DMS 273 (cell line): ENCODE data around the gene CDKN2C.
A peak's percentile ranks its signal among the peaks of the same experiment; 100 is the strongest.

Experiments
- DNase-seq: peaks from one replicate; lab custom pipeline; 2025; ENCODE audit not compliant: unreplicated experiment; lab: John Stamatoyannopoulos, UW

The CDKN2C gene

GRCh38 chr1:50964863-50965262 lies 5.2 kb upstream of the CDKN2C start:
- no peak for DNase-seq

DNA sequence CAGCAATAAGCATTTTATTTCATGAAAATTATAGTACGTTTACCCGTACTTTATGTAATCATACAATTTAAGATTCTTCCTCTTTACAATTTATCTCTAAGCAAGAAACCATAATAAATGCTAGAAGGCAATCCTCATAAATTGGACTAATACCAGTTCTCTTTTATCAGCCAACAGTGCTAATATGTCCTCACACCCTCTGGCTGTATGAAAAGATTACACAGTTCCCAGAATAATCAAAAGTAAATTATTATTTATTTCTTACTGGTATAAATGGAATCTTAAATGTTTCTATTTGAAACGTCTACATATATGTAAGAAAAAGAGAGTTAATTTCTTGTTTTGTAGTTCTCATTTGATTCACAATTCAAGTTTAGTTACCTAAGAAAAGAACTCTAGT lies 3.1 kb upstream of the CDKN2C start:
- DNase-seq = peak; percentile 44

DNA sequence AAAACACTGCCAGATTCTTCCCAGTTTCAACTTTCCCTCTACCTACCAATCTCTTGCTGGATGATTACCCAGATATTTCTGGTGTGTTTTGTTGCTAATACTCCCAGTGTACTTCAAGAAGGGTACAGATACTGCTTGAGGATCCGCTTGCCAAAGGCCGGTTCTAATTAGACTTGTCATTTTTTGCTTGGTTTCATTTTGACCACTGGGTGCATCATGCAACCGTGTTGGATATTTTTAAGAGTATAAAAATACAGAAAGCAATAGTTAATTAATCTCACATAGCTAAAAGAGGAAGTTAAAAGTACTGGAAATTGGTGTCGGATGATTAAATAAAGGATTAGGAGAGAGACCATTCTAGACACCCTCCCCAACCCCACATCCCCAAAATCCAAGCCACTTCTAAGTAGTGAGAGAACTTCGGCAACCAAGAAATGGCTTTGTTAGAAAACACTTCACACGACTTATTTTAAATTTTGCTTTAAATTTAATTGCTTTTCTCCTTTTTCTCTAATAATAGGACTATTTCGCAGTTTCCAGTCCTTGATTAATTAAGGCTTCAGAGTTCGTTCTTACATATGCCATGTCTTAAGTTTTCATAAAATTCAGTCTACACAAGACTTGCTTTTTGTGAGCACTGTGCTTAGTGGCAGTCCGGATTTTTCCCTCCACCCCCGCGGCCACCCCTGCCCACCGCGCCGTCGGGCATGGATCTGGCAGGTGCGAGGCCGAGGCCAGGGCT lies 2.5 kb upstream of the CDKN2C start:
- DNase-seq = peak; percentile 66

DNA sequence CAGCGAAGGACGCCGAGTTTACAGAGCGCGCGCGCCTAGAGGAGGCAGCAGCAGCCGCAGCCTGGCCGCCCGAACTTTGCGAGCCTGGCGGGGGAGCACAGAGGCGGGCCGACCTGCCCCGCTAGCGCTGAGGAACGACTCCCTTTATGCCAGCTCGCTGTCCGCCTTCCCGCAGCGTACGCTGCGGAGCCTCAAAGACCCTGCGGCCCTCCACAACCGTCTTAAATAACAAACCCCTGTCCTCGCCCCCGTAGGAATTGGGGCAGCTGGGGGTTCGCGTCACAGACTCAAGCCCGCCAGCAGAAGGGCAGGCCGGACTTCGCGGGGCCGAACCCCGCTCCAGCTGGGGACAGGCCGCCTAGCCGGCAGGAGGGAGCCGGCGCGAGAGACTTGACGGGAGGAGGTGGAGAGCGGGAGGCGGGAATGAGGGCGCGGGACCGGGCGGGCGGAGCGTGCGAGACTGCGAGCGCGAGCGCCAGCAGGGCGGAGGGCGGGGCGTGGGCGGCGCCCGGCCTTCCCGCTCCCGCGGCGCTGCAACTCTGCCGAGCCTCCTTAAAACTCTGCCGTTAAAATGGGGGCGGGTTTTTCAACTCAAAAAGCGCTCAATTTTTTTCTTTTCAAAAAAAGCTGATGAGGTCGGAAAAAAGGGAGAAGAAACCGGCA lies 1.8 kb upstream of the CDKN2C start:
- DNase-seq = peak; percentile 98

- peak; percentile 83 for DNase-seq
Measured at GRCh38 chr1:50968821-50969610, 1.0 kb upstream of the CDKN2C start.

- peak; percentile 77 for DNase-seq
Measured at GRCh38 chr1:50970509-50970887, 453 bp downstream of the CDKN2C start.

DNA sequence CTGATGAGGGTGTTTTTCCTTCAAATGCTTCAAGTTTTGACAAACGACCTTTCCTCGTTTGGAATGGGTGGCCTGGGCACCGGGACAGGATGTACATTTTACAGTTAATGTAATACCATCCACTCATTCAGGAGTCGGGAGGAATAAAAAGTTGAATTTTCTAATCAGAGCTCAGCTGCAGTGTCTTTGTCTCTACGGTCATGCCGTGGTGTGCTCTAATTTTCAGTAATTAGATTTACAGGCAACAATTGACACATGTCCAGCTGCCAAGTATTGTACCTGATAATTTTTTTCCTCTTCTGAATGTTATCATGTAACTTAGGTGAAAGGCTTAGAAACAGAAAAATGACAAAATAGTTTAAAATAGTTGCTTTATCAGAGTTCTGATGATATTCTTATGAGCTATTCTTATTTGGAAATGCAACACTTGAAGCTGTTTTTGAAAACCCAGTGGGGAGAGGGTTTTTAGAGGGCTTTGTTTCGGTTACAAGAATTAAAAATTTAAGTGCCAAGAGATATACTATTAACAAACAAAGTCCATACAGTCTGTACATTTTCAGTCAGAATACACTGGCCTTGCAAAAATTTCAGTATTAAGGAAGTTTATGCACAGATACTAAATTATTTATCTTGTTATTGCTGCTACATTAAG lies 1.0 kb downstream of the CDKN2C start:
- peak; percentile 73 for DNase-seq

- peak; percentile 54 for DNase-seq
Measured at GRCh38 chr1:50971748-50972305, 1.8 kb downstream of the CDKN2C start.

DNA sequence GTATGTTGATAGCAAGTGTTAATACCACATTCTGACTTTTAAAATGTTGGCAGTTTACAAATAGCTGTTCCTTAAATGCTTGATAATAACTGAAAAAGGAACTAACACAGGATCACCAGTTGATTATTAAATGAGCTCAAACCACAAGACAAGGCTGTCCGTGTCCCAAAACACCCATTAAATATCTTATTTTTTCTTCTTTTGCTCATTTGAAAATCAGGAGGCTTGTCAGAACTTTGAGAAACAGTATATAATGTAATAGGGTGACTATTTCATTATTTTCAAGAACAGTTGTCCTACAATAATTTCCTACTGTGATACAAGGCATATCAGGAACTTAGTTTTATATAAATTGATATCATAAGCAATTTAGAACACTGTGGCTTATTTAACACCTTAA lies 2.7 kb downstream of the CDKN2C start:
- peak; percentile 40 for DNase-seq

- DNase-seq = no peak
Measured at GRCh38 chr1:50973255-50973654, 3.2 kb downstream of the CDKN2C start.

- DNase-seq = peak; percentile 79
Measured at GRCh38 chr1:50973875-50974617, 4.0 kb downstream of the CDKN2C start.

GRCh38 chr1:50974618-50974935 lies 4.5 kb downstream of the CDKN2C start:
- DNase-seq = peak; percentile 53

- DNase-seq = peak; percentile 74
Measured at GRCh38 chr1:50975436-50975835, 5.4 kb downstream of the CDKN2C start.

GRCh38 chr1:50976111-50976889 lies 6.3 kb downstream of the CDKN2C start:
- DNase-seq = peak; percentile 81

- DNase-seq = peak; percentile 93
Measured at GRCh38 chr1:50976890-50977574, 7.0 kb downstream of the CDKN2C start.

GRCh38 chr1:50977575-50978143 lies 7.6 kb downstream of the CDKN2C start:
- DNase-seq = no peak

- DNase-seq = peak; percentile 93
Measured at GRCh38 chr1:50978144-50978851, 8.3 kb downstream of the CDKN2C start.
